Transverse colon (tissue), 4 donors: ENCODE results near the gene THSD4. TPM values are rescaled to one million over a fixed set of nuclear protein-coding genes. Genes with fewer than 3 reads are reported as not detected.

Experiments
- DNase-seq: peaks from one replicate; pipeline ENCODE4 v3.0.0-alpha.2; 2019
- H3K27ac ChIP-seq, 4 donors: fragments of 200-600 bp; sonication (generic); 2 replicates each; pipeline ENCODE4 v1.5.1; 2016 to 2018; ENCODE audit warnings: inconsistent platforms in 4 of 4
- H3K27me3 ChIP-seq: fragments of 200-600 bp; sonication (generic); 2 replicates; pipeline ENCODE4 v1.5.1; 2017; ENCODE audit warnings: inconsistent platforms
- H3K36me3 ChIP-seq, 4 donors: fragments of 200-600 bp; sonication (generic); 2 replicates each; pipeline ENCODE4 v1.5.1; 2017 to 2019; ENCODE audit warnings: inconsistent platforms in 4 of 4
- H3K4me1 ChIP-seq, 4 donors: fragments of 200-600 bp; sonication (generic); 2 replicates each; pipeline ENCODE4 v1.5.1; 2017 to 2020; ENCODE audit warnings: inconsistent platforms in 4 of 4
- H3K4me3 ChIP-seq, 4 donors: fragments of 200-600 bp; sonication (generic); 1 replicate in 1 of 4; 2 replicates in 3 of 4; pipeline versions ENCODE4 v1.5.1 to v1.6.1; 2017 to 2019; ENCODE audit warnings: inconsistent platforms in 4 of 4
- H3K9me3 ChIP-seq, 2 donors: fragments of 200-600 bp; sonication (generic); 2 replicates each; pipeline ENCODE4 v1.5.1; 2017 to 2019; ENCODE audit warnings: inconsistent platforms in 2 of 2
- EP300 ChIP-seq: sonication (generic); formaldehyde crosslinking; IDR thresholded peaks from one replicate; pipeline ENCODE4 v1.6.1; 2017; ENCODE audit warnings: antibody characterized with exemption, low read depth
- POLR2A ChIP-seq: fragments of 450-650 bp; IDR thresholded peaks from one replicate; pipeline ENCODE4 v1.6.1; 2016; ENCODE audit warnings: antibody characterized with exemption, mild to moderate bottlenecking, moderate library complexity
- POLR2AphosphoS5 ChIP-seq, 3 donors: sonication (generic); formaldehyde crosslinking; IDR thresholded peaks; one replicate each; pipeline ENCODE4 v1.6.1; 2016; ENCODE audit warnings: antibody characterized with exemption in 3 of 3
- WGBS, 2 donors: methylation state at CpG; one replicate each; pipeline ENCODE4 v1.1.5; 2018; ENCODE audit warnings: low coverage in 1 of 2; 5-methylcytosine and 5-hydroxymethylcytosine counted together
- in situ Hi-C, 4 donors: fragments of 200-750 bp; cut with MboI; loops; one replicate each; pipeline versions ENCODE4 v1.15.0 to v1.15.1; 2017; ENCODE audit warnings: low sequenced_read_pairs in 3 of 4, low pct_ligation_motif_present in 1 of 4, low pct_unique_long_range_greater_than_20kb in 1 of 4
- intact Hi-C: fragments of 100-400 bp; cut with DNase I; formaldehyde crosslinking; loops from one replicate; pipeline ENCODE4 v1.15.1; 2023; ENCODE audit warnings: low total_unique reads
- total RNA-seq, 4 donors: library from RNA; depleted of rRNA; stranded (reverse); fragments of >200 nt; gene quantifications; one replicate each; pipeline ENCODE4 v1.1.0, GENCODE V29; 2016
- TF ChIP-seq, protein P1 (sequence below), 5 experiments: fragments of 200-600 bp in 3 of 5; fragments of 450-650 bp in 2 of 5; sonication (generic) in 3 of 5; IDR thresholded peaks; 1 replicate in 2 of 5; 2 replicates in 3 of 5; pipeline ENCODE4 v1.5.1; 2016 to 2017; ENCODE audit warnings: antibody characterized with exemption in 5 of 5, inconsistent platforms in 3 of 5, mild to moderate bottlenecking in 2 of 5, moderate library complexity in 1 of 5

THSD4 gene
- total RNA-seq, 4 donors from 2014 or later: 13.3 to 57.2 (median 47.4) TPM

DNA sequence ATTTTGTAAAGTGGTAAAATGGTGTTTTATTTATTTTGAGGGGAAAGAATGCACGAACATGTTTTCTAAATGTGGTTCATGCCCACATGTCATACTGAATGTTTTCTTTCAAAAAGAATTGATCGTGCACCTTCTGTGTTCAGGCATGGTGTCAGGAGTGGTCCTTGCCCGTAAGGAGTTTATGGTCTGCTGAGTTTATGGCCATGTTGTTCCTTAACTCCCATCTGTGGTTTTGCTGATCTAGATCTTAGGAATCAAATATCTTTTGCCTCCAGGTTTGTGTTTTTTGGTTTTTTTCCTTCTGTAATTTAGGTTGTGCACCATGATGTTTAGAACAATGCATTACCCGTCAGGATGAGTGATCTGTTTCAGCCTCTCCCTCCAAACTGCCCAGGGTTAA is 390.7 kb downstream of the THSD4 start:
- Histone ChIP-seq H3K4me3 (no peak overlapping the region), H3K4me1 (no peaks in the 10 kb centered on the region), H3K27ac (no peak overlapping the region), H3K27me3 (no peaks in the 10 kb centered on the region), H3K9me3 (no peaks in the 10 kb centered on the region), H3K36me3 (no peaks in the 10 kb centered on the region)
- WGBS, 2 donors: 58 to 64% methylated on average over 4 of the region's 4 CpGs
- DNase-seq: no peak
- TF ChIP-seq, protein P1, sequence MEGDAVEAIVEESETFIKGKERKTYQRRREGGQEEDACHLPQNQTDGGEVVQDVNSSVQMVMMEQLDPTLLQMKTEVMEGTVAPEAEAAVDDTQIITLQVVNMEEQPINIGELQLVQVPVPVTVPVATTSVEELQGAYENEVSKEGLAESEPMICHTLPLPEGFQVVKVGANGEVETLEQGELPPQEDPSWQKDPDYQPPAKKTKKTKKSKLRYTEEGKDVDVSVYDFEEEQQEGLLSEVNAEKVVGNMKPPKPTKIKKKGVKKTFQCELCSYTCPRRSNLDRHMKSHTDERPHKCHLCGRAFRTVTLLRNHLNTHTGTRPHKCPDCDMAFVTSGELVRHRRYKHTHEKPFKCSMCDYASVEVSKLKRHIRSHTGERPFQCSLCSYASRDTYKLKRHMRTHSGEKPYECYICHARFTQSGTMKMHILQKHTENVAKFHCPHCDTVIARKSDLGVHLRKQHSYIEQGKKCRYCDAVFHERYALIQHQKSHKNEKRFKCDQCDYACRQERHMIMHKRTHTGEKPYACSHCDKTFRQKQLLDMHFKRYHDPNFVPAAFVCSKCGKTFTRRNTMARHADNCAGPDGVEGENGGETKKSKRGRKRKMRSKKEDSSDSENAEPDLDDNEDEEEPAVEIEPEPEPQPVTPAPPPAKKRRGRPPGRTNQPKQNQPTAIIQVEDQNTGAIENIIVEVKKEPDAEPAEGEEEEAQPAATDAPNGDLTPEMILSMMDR (IDR thresholded peaks at IDR 0.05): no peak
- TF ChIP-seq POLR2AphosphoS5 (IDR thresholded peaks at IDR 0.05) (no peak), EP300 (no peak), POLR2A (no peak)
- in situ Hi-C loops: no loop called here
- intact Hi-C loops: no loop called here

DNA sequence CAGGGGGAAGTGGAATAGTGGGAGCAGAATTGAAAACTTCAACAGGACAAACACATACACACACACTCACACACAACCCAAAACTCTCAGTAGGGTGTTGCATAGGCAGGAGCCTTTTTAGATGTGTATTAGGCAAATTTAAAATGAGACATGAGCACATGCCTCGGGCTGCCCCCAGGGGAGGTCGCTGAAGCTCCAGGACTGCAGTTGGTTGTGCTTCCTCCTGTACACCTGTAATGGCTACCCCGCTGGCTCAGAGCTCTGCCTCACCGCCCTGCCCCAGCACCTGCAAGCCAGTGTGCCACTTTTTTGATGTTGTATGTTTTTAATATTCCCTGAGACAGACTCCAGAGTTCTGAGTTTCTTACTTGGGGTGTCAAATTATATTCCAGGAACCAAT is 391.7 kb downstream of the THSD4 start:
- WGBS, 2 donors: 63% methylated on average over 4 of the region's 4 CpGs; no CpG with 5 or more reads in 1 of the 2 donors

DNA sequence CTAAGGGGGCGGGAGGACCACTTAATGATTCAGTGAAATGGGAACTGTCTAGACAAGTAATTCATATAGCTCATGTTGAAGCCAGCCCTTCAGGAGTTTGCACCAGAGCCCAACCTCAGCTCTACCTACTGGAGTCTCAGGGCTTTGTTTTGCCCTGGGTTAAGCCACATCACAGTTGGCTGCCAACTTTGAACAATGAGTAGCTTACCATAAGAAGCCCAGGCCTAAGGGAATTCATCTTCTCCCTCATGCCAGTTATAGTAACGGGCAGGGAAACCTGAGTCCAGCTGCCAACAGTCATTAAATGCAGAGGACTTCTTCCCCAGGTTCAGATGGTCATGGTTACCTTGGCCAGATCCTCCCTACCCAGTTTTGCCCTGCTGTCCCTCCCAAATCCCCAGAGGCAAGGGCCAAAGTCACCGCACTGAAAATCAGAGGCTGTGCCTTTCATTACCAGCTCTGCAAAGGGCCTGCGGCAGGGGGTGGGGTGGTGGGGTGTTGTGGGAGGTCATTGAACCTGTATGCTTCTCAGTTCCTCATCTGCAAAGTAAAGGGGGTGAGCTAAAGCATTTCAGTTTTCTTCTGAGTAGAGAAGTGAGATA is 392.9 kb downstream of the THSD4 start:
- in situ Hi-C loops (no loop called here), intact Hi-C loops (no loop called here)
- H3K27me3 ChIP-seq: no peaks in the 10 kb centered on the region
- H3K9me3 ChIP-seq: no peaks in the 10 kb centered on the region
- no peaks in the 10 kb centered on the region for H3K36me3 ChIP-seq
- 88 to 92% methylated on average over 1 to 4 of the region's 4 CpGs for WGBS, 2 donors
- H3K4me1 ChIP-seq: peaks cover 0 to 5% (median 0%) of the 10 kb centered on the region in 4 donors
- H3K4me3 ChIP-seq: no peak overlapping the region
- TF ChIP-seq, protein P1 (IDR thresholded peaks at IDR 0.05): no peak
- no peak for TF ChIP-seq EP300
- TF ChIP-seq POLR2AphosphoS5 (IDR thresholded peaks at IDR 0.05): no peak
- TF ChIP-seq POLR2A: no peak
- no peak overlapping the region for H3K27ac ChIP-seq
- no peak for DNase-seq

More for the DNA sequence above, 391.7 kb downstream of the THSD4 start:
- TF ChIP-seq POLR2A (no peak), EP300 (no peak), POLR2AphosphoS5 (IDR thresholded peaks at IDR 0.05) (no peak)
- TF ChIP-seq, protein P1 (IDR thresholded peaks at IDR 0.05): no peak
- in situ Hi-C loops (no loop called here), intact Hi-C loops (no loop called here)
- Histone ChIP-seq H3K9me3 (no peaks in the 10 kb centered on the region), H3K4me1 (no peaks in the 10 kb centered on the region), H3K27me3 (no peaks in the 10 kb centered on the region), H3K4me3 (no peak overlapping the region), H3K36me3 (no peaks in the 10 kb centered on the region), H3K27ac (no peak overlapping the region)
- no peak for DNase-seq

DNA sequence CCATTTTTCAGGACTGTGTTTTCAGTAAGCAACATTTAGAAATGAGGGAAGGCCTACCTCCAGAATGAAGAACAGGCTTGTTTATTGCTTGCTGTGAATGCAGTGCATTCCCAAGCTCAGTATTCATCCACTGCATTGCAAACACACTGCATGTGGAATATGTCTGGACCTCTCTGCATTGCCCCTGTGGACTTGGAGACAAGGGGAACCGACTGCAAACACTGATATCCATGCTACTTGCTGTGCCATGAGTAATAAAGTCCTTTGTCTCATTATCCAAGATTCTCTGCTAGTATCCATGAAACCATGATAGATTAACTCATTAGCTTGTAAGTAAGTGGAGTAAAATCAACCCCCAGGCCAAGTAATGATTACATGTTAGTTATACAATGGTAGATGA is 393.9 kb downstream of the THSD4 start:
- no peak overlapping the region for H3K4me3 ChIP-seq
- H3K36me3 ChIP-seq: no peaks in the 10 kb centered on the region
- H3K27ac ChIP-seq: no peak overlapping the region
- H3K4me1 ChIP-seq: peaks cover 0 to 5% (median 0%) of the 10 kb centered on the region in 4 donors
- TF ChIP-seq POLR2A (no peak), POLR2AphosphoS5 (IDR thresholded peaks at IDR 0.05) (no peak), EP300 (no peak)
- TF ChIP-seq, protein P1 (IDR thresholded peaks at IDR 0.05): no peak
- 86 to 89% methylated on average over 1 of the region's 1 CpG for WGBS, 2 donors
- no peaks in the 10 kb centered on the region for H3K27me3 ChIP-seq
- no peak for DNase-seq
- no peaks in the 10 kb centered on the region for H3K9me3 ChIP-seq
- intact Hi-C loops: no loop called here
- in situ Hi-C loops: no loop called here
